A172 (cell line): Measurements from ENCODE around the gene ZPBP. TPM values are rescaled to one million over a fixed set of nuclear protein-coding genes. Genes with fewer than 3 reads are reported as not detected.
"Not testable (repeated sequence)": the region's sequence is repeated elsewhere in the genome, so short reads cannot be mapped to it uniquely, and the experiment has no call there.

Experiments used
- DNase-seq: peaks from one replicate; pipeline ENCODE4 v3.0.0-alpha.2; 2015; ENCODE audit warnings: low spot score
- total RNA-seq: library from RNA; depleted of rRNA; stranded (reverse); fragments of >200 nt; shearing (Covaris generic); gene quantifications from 2 replicates; pipeline ENCODE4 v1.2.3, GENCODE V29; 2014; rRNA removed

The ZPBP gene
- total RNA-seq, 1 experiment from 2014 or later = not detected

DNA sequence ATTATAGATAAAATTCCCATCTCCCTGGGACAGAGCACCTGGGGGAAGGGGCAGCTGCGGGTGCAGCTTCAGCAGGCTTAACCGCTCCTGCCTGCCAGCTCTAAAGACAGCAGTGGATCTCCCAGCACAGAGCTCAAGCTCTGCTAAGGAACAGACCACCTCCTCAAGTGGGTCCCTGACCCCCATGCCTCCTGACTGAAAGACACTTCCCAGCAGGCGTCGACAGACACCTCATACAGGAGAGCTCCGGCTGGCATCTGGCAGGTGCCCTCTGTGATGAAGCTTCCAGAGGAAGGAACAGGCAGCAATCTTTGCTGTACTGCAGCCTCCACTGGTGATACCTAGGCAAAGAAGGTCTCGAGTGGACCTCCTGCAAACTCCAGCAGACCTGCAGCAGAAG, 51.9 kb downstream of the ZPBP start:
- not testable (repeated sequence) for DNase-seq

DNA sequence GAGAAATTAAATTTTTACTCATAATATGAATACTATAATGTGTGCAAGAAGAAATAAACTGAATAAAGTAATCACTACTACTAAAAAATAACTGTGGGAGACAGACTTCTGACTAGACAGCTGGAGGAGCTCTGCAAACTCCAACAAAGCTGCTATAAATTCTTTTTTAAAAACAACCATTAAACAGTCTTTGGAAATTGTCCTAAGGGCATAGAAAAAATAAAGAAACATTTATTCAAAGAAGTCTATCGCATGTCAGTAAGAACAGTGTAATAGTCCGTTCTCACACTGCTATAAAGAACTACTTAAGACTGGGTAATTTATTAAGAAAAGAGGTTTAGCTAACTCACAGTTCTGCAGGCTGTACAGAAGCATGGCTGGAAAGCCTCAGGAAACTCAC, 56.0 kb downstream of the ZPBP start:
- no peak for DNase-seq

DNA sequence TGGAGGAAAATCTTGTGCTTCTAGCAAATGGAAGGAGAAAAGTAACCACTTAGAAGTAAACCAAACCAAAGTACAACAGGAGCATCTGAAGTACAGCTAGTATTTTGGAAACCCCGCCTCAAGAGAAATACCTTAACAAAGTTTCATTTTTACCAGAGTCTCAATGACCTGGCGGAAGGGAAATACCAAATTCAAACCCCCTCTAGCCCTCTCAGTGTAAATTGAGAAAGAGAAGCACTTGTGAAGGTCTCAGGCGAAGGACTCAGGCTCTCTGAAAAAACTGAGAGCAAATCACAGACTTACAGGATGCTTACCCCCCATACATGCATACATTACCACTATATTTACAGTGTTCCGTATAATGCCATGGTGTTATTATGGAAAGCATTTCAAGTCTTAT, 70.1 kb downstream of the ZPBP start:
- DNase-seq = no peak

DNA sequence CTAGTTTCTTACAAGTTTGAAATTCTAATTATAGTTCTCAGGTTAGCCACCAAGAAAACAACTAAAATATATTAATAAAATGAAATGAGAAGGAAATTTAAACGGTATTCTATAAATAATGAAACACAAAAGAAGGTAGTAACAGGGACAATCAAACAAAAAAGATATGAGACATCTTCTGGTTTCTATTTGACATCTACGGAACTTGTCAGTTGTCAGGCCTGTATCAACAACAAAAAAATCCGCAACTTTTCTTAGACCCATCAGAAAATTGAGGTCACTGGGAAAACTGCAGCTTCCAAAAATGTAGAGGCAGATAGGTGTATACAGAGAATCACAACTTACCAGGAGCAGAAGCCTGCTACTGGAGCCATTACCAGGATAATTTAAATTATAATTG, 70.6 kb downstream of the ZPBP start:
- no peak for DNase-seq

DNA sequence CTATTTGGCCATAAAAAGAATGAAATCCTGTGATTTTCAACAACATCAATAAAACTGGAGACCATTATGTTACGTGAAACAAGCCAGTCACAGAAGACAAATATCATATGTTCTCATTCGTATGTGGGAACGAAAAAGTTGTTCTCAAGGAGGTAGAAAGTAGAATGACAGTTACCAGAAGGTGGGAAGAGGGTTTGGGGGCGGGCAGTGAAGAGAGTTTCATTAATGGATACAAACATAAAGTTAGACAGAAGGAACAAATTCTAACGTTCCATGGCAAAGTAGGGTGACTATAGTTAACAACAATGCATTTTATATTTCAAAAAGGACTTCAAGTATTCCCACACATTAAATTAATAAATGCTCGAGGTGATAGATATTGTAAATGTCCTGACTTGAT, 97.4 kb downstream of the ZPBP start:
- no peak for DNase-seq

DNA sequence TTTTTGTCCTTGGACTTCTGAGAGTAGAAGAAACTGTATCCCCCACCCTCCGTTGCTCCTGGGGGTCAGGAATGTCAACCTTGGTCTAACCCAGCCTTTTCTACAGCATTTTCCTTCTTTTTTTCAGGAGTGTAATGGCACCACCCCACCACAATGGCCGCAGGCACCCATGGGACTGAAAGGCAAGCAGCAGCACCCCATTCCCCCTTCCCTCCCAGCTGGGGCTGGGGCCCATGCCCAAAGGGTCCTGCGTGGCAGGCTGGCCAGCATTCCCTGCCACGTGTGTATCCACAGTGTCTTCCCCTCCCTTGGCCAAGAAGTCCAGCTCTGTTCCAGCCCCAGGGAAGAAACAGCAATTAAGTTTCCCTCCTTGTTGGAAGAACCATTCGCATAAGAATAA, 106.9 kb downstream of the ZPBP start:
- no peak for DNase-seq

DNA sequence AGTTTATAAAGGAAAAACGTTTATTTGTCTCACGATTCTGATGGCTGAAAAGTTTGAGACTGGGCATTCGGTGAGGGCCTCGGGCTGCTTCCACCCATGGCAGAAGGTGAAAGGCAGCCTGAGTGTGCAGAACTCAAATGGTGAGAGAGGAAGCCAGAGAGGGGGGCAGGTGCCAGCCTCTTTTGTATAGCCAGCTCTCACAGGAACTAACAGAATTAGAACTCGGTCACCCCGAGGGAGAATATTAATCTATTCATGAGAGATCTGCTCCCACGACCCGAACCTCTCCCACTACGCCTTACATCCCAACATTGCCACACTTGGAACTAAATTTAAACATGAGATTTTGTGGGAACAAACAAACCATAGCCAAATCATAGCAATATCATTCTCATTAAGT, 112.6 kb downstream of the ZPBP start:
- no peak for DNase-seq

DNA sequence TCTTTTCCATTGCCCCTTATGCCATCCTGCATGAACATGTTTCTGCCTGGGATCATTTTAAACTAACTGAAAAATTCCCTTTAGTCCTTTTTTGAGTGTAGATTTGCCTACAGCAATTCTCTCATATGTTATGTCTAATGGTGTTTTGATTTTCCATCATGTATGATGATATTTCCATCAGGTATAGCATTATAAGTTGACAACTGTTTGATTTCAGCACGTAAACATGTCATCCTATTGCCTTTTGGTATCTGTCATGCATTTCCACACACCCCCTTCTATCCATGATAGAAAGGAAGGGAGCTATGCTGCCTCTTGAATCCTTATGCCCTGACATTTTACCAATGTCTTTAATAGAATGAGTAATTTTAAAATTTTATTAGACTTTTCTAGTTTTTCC, 116.8 kb downstream of the ZPBP start:
- DNase-seq = no peak

DNA sequence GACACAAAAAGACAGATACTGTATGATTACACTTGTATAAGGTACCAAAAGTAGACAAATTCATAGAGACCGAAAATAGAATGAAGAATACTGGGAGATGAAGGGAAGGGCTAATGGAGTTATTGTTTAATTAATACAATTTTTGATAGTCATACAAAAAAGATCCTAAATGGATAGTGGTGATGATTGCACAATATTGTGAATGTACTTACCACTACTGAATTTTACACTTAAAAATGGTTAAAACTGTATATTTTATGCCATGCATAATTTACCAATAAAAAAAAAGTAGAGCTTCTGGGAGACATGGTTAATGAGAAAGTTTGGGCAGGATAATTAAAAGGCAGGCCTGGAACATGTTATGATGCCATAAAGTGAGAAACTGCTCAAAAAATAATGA, 119.0 kb downstream of the ZPBP start:
- DNase-seq = no peak

DNA sequence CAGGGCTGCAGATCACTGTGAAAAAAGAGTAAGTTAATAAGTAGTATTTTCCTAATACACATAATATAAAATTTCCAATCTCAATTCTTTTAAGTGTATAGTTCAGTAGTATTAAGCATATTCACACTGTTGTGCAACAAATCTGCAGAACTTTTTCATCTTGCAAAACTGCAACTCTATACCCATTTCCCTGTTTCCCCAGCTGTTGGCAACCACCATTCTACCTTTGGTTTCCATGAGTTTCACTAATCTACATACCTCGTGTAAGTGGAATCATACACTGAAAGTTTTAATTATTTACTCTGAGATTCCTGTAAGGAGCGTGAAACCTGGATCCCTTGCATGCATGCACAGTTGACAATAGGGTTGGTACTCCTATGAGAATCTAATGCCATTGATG, 155.4 kb downstream of the ZPBP start:
- DNase-seq = no peak

DNA sequence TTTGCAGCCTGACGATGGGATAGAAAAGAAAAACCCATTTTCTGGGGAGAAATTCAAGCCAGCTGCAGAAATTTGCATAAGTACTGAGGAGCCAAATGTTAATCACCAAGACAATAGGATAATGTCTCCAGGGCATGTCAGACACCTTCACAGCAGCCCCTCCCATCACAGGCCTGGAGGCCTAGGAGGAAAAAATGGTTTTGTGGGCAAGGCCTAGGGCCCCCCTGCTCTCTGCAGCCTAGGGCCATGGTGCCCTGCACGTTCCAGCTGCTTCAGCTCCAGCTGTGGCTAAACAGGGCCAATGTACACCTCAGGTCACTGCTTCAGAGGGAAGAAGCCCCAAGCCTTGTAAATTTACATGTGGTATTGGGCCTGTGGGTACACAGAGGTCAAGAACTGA, 161.4 kb downstream of the ZPBP start:
- no peak for DNase-seq

DNA sequence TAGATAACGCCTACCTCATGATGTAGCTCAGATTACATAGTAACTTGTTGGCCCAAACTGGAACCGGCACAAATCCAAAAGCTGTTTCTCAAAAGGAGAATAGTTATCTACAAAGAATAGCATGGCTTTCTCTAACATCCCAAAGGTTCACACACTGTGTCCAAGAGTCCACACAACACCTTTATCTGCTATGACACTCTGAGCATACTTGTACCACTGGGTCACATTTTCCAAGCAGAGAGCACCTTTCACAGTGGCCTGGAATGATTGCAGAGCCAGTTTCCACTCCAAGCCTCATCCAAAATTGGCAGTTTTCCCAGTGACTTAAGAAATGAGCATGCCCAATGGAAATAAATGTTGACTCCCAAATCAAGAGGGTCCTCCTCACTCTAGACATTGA, 164.3 kb downstream of the ZPBP start:
- DNase-seq = no peak

DNA sequence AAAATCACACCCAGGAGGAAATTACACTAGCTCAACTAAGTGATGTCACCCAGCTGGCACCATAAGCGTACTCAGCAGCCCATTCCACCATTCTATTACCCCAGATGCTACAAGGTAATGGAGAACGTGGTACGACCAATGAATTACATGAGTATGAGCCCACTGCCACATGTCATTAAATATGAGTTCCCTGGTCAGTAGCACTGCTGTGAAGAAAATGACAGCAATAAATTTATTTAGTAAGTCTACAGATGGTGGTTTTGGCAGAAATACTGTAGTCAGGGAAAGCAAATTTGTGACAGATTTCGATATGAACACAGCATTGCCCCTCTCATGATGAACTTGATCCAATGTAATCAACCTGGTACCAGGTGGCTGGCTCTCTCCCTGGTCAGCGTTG, 165.4 kb downstream of the ZPBP start:
- no peak for DNase-seq

DNA sequence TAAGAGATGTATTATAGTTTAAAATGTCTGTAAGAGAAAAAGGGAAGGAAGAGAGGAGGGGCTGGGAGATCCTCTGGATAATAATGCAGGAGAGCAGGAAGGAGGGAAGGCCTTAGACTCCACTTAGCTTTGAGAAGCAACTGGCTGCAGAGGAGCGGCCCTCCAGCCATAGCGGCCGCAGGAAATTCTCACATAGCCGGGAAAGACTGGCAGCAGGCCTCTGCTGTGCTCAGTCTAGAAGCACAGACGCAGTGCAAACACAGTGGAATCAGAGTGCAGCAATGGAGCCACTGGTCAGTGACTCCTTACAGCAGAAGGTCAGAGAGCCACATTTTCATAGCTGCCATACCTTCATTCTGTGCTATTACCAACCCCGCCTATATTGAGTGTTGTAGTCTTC, 166.3 kb downstream of the ZPBP start:
- no peak for DNase-seq

DNA sequence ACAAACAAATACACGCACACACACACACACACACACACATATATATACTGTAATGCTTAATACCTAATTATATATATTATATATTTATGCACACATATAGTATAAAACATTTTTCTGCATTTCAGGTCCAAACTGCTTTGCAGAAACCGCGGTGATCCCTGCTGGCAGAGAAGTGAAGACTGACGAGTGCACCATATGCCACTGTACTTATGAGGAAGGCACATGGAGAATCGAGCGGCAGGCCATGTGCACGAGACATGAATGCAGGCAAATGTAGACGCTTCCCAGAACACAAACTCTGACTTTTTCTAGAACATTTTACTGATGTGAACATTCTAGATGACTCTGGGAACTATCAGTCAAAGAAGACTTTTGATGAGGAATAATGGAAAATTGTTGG, 181.1 kb downstream of the ZPBP start:
- DNase-seq = no peak

DNA sequence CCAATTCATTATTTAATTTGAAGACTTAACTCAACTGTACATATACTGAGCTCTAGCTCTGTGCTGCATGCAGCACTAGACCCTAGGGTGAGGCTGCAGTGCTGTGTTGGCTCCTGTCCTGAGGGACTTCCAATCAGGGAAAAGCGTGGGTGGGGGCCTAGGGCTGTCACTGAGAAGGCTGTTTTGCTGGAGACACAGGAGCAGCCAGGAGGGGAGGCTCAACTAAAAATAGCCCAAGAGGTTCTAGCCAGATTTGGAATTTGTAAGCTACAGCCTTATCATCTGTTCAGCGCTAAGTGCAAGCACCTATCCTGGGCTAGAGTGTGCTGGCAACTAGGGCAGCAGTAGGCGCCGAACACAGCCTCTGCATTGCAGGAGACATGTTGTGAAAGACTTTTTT, 198.5 kb downstream of the ZPBP start:
- no peak for DNase-seq

DNA sequence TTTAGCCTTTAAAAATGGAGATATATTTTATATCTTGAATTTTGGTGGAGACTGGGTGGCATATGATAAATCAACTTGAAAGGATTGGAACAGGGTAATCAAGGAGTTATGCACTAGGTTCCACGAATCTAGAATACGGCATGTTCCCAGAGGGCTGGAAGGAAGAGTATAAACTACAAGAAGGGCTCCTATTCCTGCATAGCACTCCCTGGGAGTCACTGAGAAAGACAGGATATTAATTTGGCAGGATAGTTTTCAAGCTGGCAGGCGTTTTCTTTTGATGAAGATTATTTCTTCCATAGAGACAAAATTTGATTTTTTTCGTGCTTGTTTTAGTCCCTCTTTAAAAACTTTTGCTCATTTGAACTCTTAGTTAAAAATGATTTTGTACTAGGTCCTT, 199.9 kb downstream of the ZPBP start:
- DNase-seq = no peak

DNA sequence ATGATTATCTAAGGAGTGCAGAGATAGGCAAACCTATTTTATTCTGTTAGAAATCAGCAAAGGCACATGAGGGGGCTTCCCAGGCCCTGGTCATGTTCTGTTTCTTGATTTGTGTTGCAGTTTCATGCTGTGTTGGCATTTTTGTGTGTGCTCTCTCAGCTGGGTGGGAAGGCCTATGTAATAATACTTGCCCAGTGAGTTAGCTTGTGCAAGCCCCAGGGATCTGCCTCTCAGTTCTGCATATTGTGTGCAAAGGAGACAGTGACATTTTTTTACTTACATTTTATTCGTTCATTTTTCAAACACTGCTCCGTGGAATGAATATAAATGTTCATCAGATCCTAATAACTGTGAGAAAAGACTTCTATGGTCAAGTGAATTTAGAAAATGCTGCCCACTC, 200.6 kb downstream of the ZPBP start:
- no peak for DNase-seq

Other genes starting within 250 kb of the ZPBP start
- not detected in 2 replicates for gene IKZF1, start 211.5 kb upstream of the ZPBP start, total RNA-seq